GM12891 (cell line): ENCODE data around the gene ATG4B. TPM values are rescaled to one million over a fixed set of nuclear protein-coding genes. Genes with fewer than 3 reads are reported as not detected.
"Not testable (repeated sequence)": the region's sequence is repeated elsewhere in the genome, so short reads cannot be mapped to it uniquely, and the experiment has no call there.

Source experiments
- DNase-seq: peaks from one replicate; pipeline ENCODE4 v3.0.0; 2011; ENCODE audit warnings: low spot score; ENCODE audit not compliant: insufficient read length
- FAIRE-seq: peaks from 2 replicates; lab custom pipeline; 2011; peaks lifted over from hg19 to GRCh38; lab: Jason Lieb, UNC
- PAX5 ChIP-seq: IDR thresholded peaks from 2 replicates; pipeline ENCODE4 v1.6.1; 2011; ENCODE audit warnings: low read length, moderate library complexity, mild to moderate bottlenecking; ENCODE audit not compliant: insufficient read depth, severe bottlenecking
- POLR2A ChIP-seq: IDR thresholded peaks from 2 replicates; pipeline ENCODE4 v1.6.1; 2011; ENCODE audit warnings: low read depth, low read length, control low read depth
- POLR2AphosphoS5 ChIP-seq: IDR thresholded peaks from 2 replicates; pipeline ENCODE4 v1.6.1; 2011; ENCODE audit warnings: low read depth, low read length, control low read depth
- POU2F2 ChIP-seq: IDR thresholded peaks from 2 replicates; pipeline ENCODE4 v1.6.1; 2011; ENCODE audit warnings: low read depth, mild to moderate bottlenecking, control low read depth, low read length, moderate library complexity
- SPI1 ChIP-seq: IDR thresholded peaks from 2 replicates; pipeline ENCODE4 v1.6.1; 2011; ENCODE audit warnings: low read depth, low read length, control low read depth
- TAF1 ChIP-seq: IDR thresholded peaks from 2 replicates; pipeline ENCODE4 v1.6.1; 2011; ENCODE audit warnings: low read depth, low read length, control low read depth
- polyA plus RNA-seq: library from polyadenylated mRNA; unstranded; fragments of >200 nt; gene quantifications from one replicate; pipeline ENCODE4 v1.2.1, GENCODE V29; 2012; ENCODE audit warnings: low read depth, missing spikeins, inconsistent platforms; ENCODE audit not compliant: missing spikeins

Gene ATG4B
- polyA plus RNA-seq = 44.9 TPM

GRCh38 chr2:241637018-241637794 lies at the start of gene ATG4B, which contains the start of gene THAP4:
Gene ATG4B (plus strand): TSS chr2:241637693. CDS start chr2:241637715, 22 bp downstream.
Gene THAP4 (minus strand): TSS chr2:241637158. CDS start chr2:241637017, 141 bp downstream.
- peak; percentile 87 for DNase-seq
- FAIRE-seq = peak; percentile 99

GRCh38 chr2:241589863-241590262 lies 47.6 kb upstream of the ATG4B start:
- not testable (repeated sequence) for FAIRE-seq, DNase-seq

More at GRCh38 chr2:241637018-241637794, at the start of gene ATG4B, which contains the start of gene THAP4:
- TF ChIP-seq TAF1 (0 out of 2 replicates have a peak, but pooled peaks have one; percentile 36), POLR2AphosphoS5 (peak; percentile 81), POU2F2 (no peak), POLR2A (peak; percentile 84), SPI1 (no peak), PAX5 (no peak)

GRCh38 chr2:241590496-241591455 lies 46.7 kb upstream of the ATG4B start:
- DNase-seq, FAIRE-seq: not testable (repeated sequence)

GRCh38 chr2:241592126-241592845 lies 45.2 kb upstream of the ATG4B start:
- DNase-seq (no peak), FAIRE-seq (no peak)
- no peak for TF ChIP-seq TAF1
- TF ChIP-seq POLR2AphosphoS5 = no peak
- TF ChIP-seq POU2F2 = no peak
- TF ChIP-seq PAX5 = no peak
- TF ChIP-seq POLR2A = no peak
- no peak for TF ChIP-seq SPI1

- DNase-seq (no peak), FAIRE-seq (no peak)
- TF ChIP-seq PAX5 (no peak), SPI1 (no peak), POLR2AphosphoS5 (no peak), POU2F2 (no peak), TAF1 (no peak), POLR2A (no peak)
Observed at GRCh38 chr2:241593271-241593670, 44.2 kb upstream of the ATG4B start.

- TF ChIP-seq POLR2AphosphoS5 = no peak
- FAIRE-seq (no peak), DNase-seq (no peak)
Observed at GRCh38 chr2:241595600-241596140, 41.8 kb upstream of the ATG4B start.

- DNase-seq (no peak), FAIRE-seq (no peak)
- TF ChIP-seq POU2F2 = no peak
- no peak for TF ChIP-seq POLR2AphosphoS5
- no peak for TF ChIP-seq TAF1
- TF ChIP-seq SPI1 = no peak
- TF ChIP-seq PAX5 = no peak
- TF ChIP-seq POLR2A = no peak
Observed at GRCh38 chr2:241597561-241597960, 39.9 kb upstream of the ATG4B start.

GRCh38 chr2:241598061-241598460 lies 39.4 kb upstream of the ATG4B start:
- FAIRE-seq (no peak), DNase-seq (no peak)
- TF ChIP-seq SPI1 (no peak), TAF1 (no peak), PAX5 (no peak), POLR2A (no peak), POU2F2 (no peak), POLR2AphosphoS5 (no peak)

GRCh38 chr2:241598487-241598886 lies 39.0 kb upstream of the ATG4B start:
- no peak for DNase-seq

More at GRCh38 chr2:241598487-241598886, 39.0 kb upstream of the ATG4B start:
- TF ChIP-seq SPI1 (no peak), POU2F2 (no peak), TAF1 (no peak), PAX5 (no peak), POLR2A (no peak), POLR2AphosphoS5 (no peak)
- FAIRE-seq = peak; percentile 84
